Activated CD4-positive, alpha-beta T cell treated with anti-CD3 and anti-CD28 coated beads for 36 hours (primary cell): Measurements from ENCODE around the gene KERA. TPM values are rescaled to one million over a fixed set of nuclear protein-coding genes. Genes with fewer than 3 reads are reported as not detected.

Experiments used
- ATAC-seq: fragments of 200-7000 bp; cut with Tn5 transposase; one replicate; pipeline ENCODE4 v1.10.0; 2021; ENCODE audit warnings: mild to moderate bottlenecking, moderate library complexity
- CTCF ChIA-PET: fragments of 350-600 bp; sonication (Branson Sonifier 250); formaldehyde crosslinking; loops from one replicate; lab custom pipeline; 2021; ENCODE audit warnings: antibody characterized with exemption; lab: Charles Lee
- POLR2A ChIA-PET: fragments of 350-600 bp; sonication (Branson Sonifier 250); formaldehyde crosslinking; loops from one replicate; lab custom pipeline; 2021; ENCODE audit warnings: antibody characterized with exemption, inconsistent platforms; lab: Charles Lee
- DNase-seq: peaks from one replicate; pipeline ENCODE4 v3.0.0-alpha.2; 2020
- H3K27ac Mint-ChIP-seq: one replicate; pipeline ENCODE4 v1.8.0; 2021; ENCODE audit warnings: mixed read lengths
- H3K27me3 Mint-ChIP-seq: one replicate; pipeline ENCODE4 v1.8.0; 2021; ENCODE audit warnings: mixed read lengths
- H3K36me3 Mint-ChIP-seq: one replicate; pipeline ENCODE4 v1.8.0; 2021; ENCODE audit warnings: low read depth, mixed read lengths
- H3K4me1 Mint-ChIP-seq: one replicate; pipeline ENCODE4 v1.8.0; 2021; ENCODE audit warnings: mixed read lengths
- H3K4me3 Mint-ChIP-seq: one replicate; pipeline ENCODE4 v1.8.0; 2021; ENCODE audit warnings: mild to moderate bottlenecking, moderate library complexity, mixed read lengths
- H3K9me3 Mint-ChIP-seq: one replicate; pipeline ENCODE4 v1.8.0; 2021; ENCODE audit warnings: low read depth, mixed read lengths
- intact Hi-C, 2 experiments: fragments of 100-400 bp; cut with DNase I in 1 of 2; cut with micrococcal nuclease in 1 of 2; formaldehyde crosslinking; loops; one replicate each; pipeline versions ENCODE4 v1.14.2 to v1.15.1; 2022 to 2024; cut with DNase I, micrococcal nuclease
- total RNA-seq, 2 experiments: library from RNA; stranded (reverse); gene quantifications; one replicate each; pipeline ENCODE4 v1.2.3, GENCODE V29; 2021

KERA gene
- total RNA-seq, 2 experiments from 2014 or later: not detected

DNA sequence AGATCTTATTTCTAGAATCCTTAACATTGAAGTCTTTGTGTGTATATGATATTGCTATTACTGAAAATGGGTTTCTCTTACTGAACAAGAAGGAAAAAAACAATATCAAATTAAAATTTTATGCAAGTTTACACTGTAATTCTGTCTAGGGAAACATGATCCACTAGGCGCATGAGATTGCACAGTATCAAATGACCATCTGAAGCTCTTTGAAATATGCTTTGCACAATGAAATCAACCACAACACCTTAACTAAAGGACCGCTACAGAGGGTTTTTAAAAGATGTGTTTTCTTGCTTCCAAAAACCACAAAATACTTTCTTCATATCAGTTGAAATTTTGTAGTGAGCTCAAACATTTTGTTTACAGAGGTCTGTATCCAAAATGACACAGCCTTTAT, 15.1 kb upstream of the KERA start:
- Mint-ChIP-seq H3K27ac (no peak overlapping the region), H3K9me3 (no peaks in the 10 kb centered on the region), H3K4me3 (no peak overlapping the region), H3K36me3 (no peaks in the 10 kb centered on the region), H3K4me1 (no peaks in the 10 kb centered on the region), H3K27me3 (peaks cover 7% of the 10 kb centered on the region)
- POLR2A ChIA-PET: no interaction called here
- CTCF ChIA-PET: no interaction called here
- intact Hi-C loops: no loop called here
- DNase-seq: no peak
- no peak for ATAC-seq

GRCh38 chr12:91070936-91071335, 13.1 kb upstream of the KERA start:
- intact Hi-C loops: no loop called here
- no peak overlapping the region for H3K4me3 Mint-ChIP-seq
- H3K9me3 Mint-ChIP-seq: no peaks in the 10 kb centered on the region
- no peaks in the 10 kb centered on the region for H3K4me1 Mint-ChIP-seq
- no peaks in the 10 kb centered on the region for H3K36me3 Mint-ChIP-seq
- H3K27me3 Mint-ChIP-seq: peaks cover 7% of the 10 kb centered on the region
- H3K27ac Mint-ChIP-seq: no peak overlapping the region
- no peak for DNase-seq
- POLR2A ChIA-PET: no interaction called here
- CTCF ChIA-PET: interaction anchor here (0.5 to 1.5 kb wide), 2 partner anchors 10 to 856 kb away, joined by 3 read pairs; no protein-coding TSS in a partner anchor
- ATAC-seq: no peak

DNA sequence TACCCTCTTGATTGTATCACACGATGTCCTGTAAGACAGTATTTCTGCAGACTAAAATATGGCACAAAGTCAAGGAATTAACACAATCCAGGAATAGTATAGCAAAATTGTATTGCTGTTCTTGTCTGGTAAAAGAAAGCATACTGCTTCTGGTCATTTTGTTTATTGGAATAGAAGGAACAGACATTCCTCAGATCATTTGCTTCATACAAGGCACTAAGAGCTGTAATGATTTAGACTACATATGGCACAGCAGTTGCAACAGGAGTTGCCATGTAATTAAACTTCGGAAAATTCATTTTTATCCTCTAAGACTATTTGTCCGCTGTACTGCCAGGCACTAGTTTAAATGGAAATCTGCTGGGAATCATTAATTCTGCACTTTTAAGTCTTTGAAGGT, 7.6 kb upstream of the KERA start:
- Mint-ChIP-seq H3K36me3 (no peaks in the 10 kb centered on the region), H3K27me3 (peaks cover 4% of the 10 kb centered on the region), H3K4me1 (no peaks in the 10 kb centered on the region), H3K27ac (no peak overlapping the region), H3K4me3 (no peak overlapping the region), H3K9me3 (no peaks in the 10 kb centered on the region)
- ChIA-PET POLR2A (no interaction called here), CTCF (no interaction called here)
- ATAC-seq (no peak), DNase-seq (no peak)
- intact Hi-C loops: no loop called here

DNA sequence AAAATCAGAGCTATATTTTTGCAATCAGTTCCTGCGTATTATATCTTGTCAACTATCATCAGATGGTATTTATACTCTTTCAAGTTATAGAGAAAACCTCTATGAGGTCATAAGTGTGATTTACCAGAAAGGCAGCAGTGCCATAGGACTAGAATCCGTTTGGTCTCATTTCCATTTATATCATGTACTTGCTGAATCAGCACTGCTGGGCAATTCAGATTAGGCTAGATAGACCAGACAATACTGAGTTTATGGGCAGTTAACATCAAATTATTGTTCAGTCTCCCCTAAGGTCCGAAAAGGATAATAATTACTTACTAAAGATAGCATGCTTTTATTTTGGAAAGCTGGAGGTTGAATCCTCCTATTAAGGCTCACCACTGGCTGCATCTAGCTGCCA, 6.8 kb upstream of the KERA start:
- ChIA-PET CTCF (interaction anchor here (1.0 kb wide), 1 partner anchor 14 kb away, joined by 3 read pairs; no protein-coding TSS in a partner anchor), POLR2A (interaction anchor here (0.6 kb wide), 1 partner anchor 44 kb away, joined by 3 read pairs; no protein-coding TSS in a partner anchor)
- Mint-ChIP-seq H3K36me3 (no peaks in the 10 kb centered on the region), H3K27ac (no peak overlapping the region), H3K4me1 (no peaks in the 10 kb centered on the region), H3K4me3 (no peak overlapping the region), H3K27me3 (peaks cover 4% of the 10 kb centered on the region), H3K9me3 (no peaks in the 10 kb centered on the region)
- DNase-seq: no peak
- intact Hi-C loops: no loop called here
- no peak for ATAC-seq

DNA sequence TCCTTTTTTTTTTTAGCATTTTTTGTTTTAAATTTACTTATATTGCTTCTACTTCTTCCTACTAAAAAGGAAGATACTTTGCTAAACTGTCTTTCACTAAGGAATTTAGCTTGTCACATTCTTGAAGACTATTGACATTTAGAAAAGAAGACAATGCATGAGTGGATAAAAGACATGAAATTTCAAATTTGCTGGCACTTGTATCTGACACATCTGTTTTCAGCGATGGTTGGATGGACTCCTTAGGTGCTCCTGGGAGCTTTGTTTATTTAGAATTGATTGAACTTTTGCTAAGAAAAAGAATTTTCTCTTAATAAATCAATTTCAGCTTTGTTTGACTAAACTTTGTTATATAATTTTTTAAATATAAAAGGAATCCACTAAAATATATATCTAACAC, 3.3 kb upstream of the KERA start:
- Mint-ChIP-seq H3K9me3 (no peaks in the 10 kb centered on the region), H3K4me3 (no peak overlapping the region), H3K4me1 (no peaks in the 10 kb centered on the region), H3K27ac (no peak overlapping the region), H3K36me3 (no peaks in the 10 kb centered on the region), H3K27me3 (no peaks in the 10 kb centered on the region)
- ChIA-PET POLR2A (no interaction called here), CTCF (interaction anchor here (1.1 kb wide), 2 partner anchors 9 to 10 kb away, joined by 3 read pairs; no protein-coding TSS in a partner anchor)
- intact Hi-C loops: no loop called here
- no peak for DNase-seq
- no peak for ATAC-seq

GRCh38 chr12:91059211-91059610, 1.4 kb upstream of the KERA start:
- intact Hi-C loops: no loop called here
- CTCF ChIA-PET: no interaction called here
- peaks cover 2% of the 10 kb centered on the region for H3K27me3 Mint-ChIP-seq

GRCh38 chr12:91058786-91059185, 962 bp upstream of the KERA start:
- ChIA-PET CTCF (no interaction called here), POLR2A (no interaction called here)
- H3K9me3 Mint-ChIP-seq: no peaks in the 10 kb centered on the region
- no peaks in the 10 kb centered on the region for H3K4me1 Mint-ChIP-seq
- no peaks in the 10 kb centered on the region for H3K36me3 Mint-ChIP-seq
- DNase-seq (no peak), ATAC-seq (no peak)
- H3K4me3 Mint-ChIP-seq: no peak overlapping the region
- peaks cover 2% of the 10 kb centered on the region for H3K27me3 Mint-ChIP-seq
- no peak overlapping the region for H3K27ac Mint-ChIP-seq
- intact Hi-C loops: no loop called here

More at GRCh38 chr12:91059211-91059610, 1.4 kb upstream of the KERA start:
- Mint-ChIP-seq H3K36me3 (no peaks in the 10 kb centered on the region), H3K4me1 (no peaks in the 10 kb centered on the region), H3K9me3 (no peaks in the 10 kb centered on the region), H3K27ac (no peak overlapping the region), H3K4me3 (no peak overlapping the region)
- POLR2A ChIA-PET: no interaction called here
- no peak for ATAC-seq
- no peak for DNase-seq

- CTCF ChIA-PET: no interaction called here
- Mint-ChIP-seq H3K9me3 (no peaks in the 10 kb centered on the region), H3K4me3 (no peak overlapping the region), H3K4me1 (no peaks in the 10 kb centered on the region), H3K27ac (no peak overlapping the region), H3K36me3 (no peaks in the 10 kb centered on the region), H3K27me3 (peaks cover 2% of the 10 kb centered on the region)
- DNase-seq: no peak
- POLR2A ChIA-PET: no interaction called here
- ATAC-seq: no peak
- intact Hi-C loops: no loop called here
Measured at GRCh38 chr12:91056488-91056887, 1.3 kb downstream of the KERA start.

GRCh38 chr12:91055976-91056375, 1.8 kb downstream of the KERA start:
- no peaks in the 10 kb centered on the region for H3K4me1 Mint-ChIP-seq
- no peaks in the 10 kb centered on the region for H3K36me3 Mint-ChIP-seq
- ATAC-seq: no peak
- intact Hi-C loops: no loop called here
- no peak overlapping the region for H3K4me3 Mint-ChIP-seq
- no peaks in the 10 kb centered on the region for H3K9me3 Mint-ChIP-seq
- ChIA-PET POLR2A (no interaction called here), CTCF (no interaction called here)
- no peak for DNase-seq
- peaks cover 3% of the 10 kb centered on the region for H3K27me3 Mint-ChIP-seq
- no peak overlapping the region for H3K27ac Mint-ChIP-seq

- Mint-ChIP-seq H3K27me3 (peaks cover 3% of the 10 kb centered on the region), H3K4me3 (no peak overlapping the region), H3K9me3 (no peaks in the 10 kb centered on the region), H3K27ac (no peak overlapping the region), H3K4me1 (no peaks in the 10 kb centered on the region), H3K36me3 (no peaks in the 10 kb centered on the region)
- no peak for DNase-seq
- ATAC-seq: no peak
- ChIA-PET CTCF (no interaction called here), POLR2A (no interaction called here)
- intact Hi-C loops: no loop called here
Measured at GRCh38 chr12:91053951-91054715, 3.7 kb downstream of the KERA start.

GRCh38 chr12:91052026-91052425, 5.8 kb downstream of the KERA start:
- no peak for ATAC-seq
- Mint-ChIP-seq H3K9me3 (no peaks in the 10 kb centered on the region), H3K27me3 (peaks cover 3% of the 10 kb centered on the region), H3K27ac (no peak overlapping the region), H3K4me1 (no peaks in the 10 kb centered on the region), H3K4me3 (no peak overlapping the region), H3K36me3 (no peaks in the 10 kb centered on the region)
- CTCF ChIA-PET: no interaction called here
- POLR2A ChIA-PET: no interaction called here
- DNase-seq: no peak
- intact Hi-C loops: no loop called here

DNA sequence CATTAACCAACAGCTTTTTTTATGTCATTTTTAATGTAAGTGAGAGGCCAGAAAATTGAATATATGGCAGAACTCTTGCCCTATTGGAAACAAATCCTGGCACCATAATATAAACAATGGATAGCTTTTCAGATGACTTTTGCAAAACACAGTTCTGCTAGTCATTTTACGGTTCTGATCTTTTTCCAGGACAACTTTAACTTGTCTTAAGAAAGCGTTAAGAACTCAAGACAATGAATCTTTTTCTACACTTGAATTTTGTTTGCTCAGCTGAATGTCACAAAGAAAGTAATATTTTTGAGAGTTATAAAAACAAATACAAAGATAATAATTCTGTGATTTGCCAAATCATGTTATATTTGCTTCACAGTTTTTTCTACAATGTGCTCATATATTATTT, 13.2 kb downstream of the KERA start:
- CTCF ChIA-PET: no interaction called here
- no peak overlapping the region for H3K4me3 Mint-ChIP-seq
- no peak for ATAC-seq

More for the DNA sequence above, 13.2 kb downstream of the KERA start:
- POLR2A ChIA-PET: no interaction called here
- intact Hi-C loops: no loop called here
- Mint-ChIP-seq H3K4me1 (no peaks in the 10 kb centered on the region), H3K27me3 (no peaks in the 10 kb centered on the region), H3K27ac (no peak overlapping the region), H3K9me3 (no peaks in the 10 kb centered on the region), H3K36me3 (no peaks in the 10 kb centered on the region)
- DNase-seq: no peak
